A172 (cell line): ENCODE results near the gene RBKS. TPM values are rescaled to one million over a fixed set of nuclear protein-coding genes. Genes with fewer than 3 reads are reported as not detected.

Experiments used
- DNase-seq: peaks from one replicate; pipeline ENCODE4 v3.0.0-alpha.2; 2015; ENCODE audit warnings: low spot score
- total RNA-seq: library from RNA; depleted of rRNA; stranded (reverse); fragments of >200 nt; shearing (Covaris generic); gene quantifications from 2 replicates; pipeline ENCODE4 v1.2.3, GENCODE V29; 2014; rRNA removed

The RBKS gene
- total RNA-seq, 1 experiment from 2014 or later = 2.2 TPM

GRCh38 chr2:27736031-27736889 is 153.9 kb downstream of the RBKS start:
- DNase-seq = no peak

- DNase-seq = no peak
Measured at GRCh38 chr2:27735263-27735904, 154.8 kb downstream of the RBKS start.

- DNase-seq = no peak
Measured at GRCh38 chr2:27734305-27734704, 155.9 kb downstream of the RBKS start.

Other genes starting within 250 kb of the RBKS start
- gene SUPT7L, start 226.8 kb downstream of the RBKS start, total RNA-seq = 29.4 and 32.7 TPM in 2 replicates
- 44.5 and 51.0 TPM in 2 replicates for gene SLC4A1AP, start 226.5 kb downstream of the RBKS start, total RNA-seq
- gene MRPL33, start 118.7 kb downstream of the RBKS start, total RNA-seq = 228 and 237 TPM in 2 replicates
- gene BABAM2, start 342 bp upstream of the RBKS start, total RNA-seq = 36.0 and 36.5 TPM in 2 replicates